Measurements from ENCODE around the gene MAP1B. TPM values are rescaled to one million over a fixed set of nuclear protein-coding genes. Genes with fewer than 3 reads are reported as not detected.

Gene MAP1B
- total and polyA plus RNA-seq, 2 of the 4 experiments (the other 2 are of a cell fraction) = 41.1 to 183 TPM

DNA sequence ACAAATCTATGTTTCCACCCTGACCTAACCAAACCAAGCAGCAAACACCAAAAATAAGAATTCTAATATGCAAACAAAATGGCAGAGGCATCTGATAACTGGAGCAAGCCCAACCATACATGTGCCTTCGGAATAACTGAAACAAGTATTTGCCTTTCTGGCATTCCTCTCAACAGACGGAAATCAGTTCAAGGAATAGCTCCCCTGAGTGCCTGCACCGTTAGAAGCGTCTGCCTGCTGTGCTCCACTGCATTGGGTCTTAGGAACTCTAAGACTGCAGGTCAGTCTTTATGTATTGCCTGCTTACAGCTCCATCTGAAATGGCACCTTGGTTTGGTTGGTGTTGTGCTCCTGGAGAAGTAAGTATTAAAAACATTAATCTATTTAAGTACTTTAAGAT lies 114.3 kb downstream of the MAP1B start:
- no peak overlapping the region for H2AK5ac ChIP-seq (ENCODE audit: low read depth, low read length)
- H3K9ac ChIP-seq (ENCODE audit: low read depth, low read length) = no peak overlapping the region
- H4K8ac ChIP-seq (ENCODE audit: low read depth in 2 of 2, low read length in 2 of 2) = no peak overlapping the region
- intact Hi-C loops (cut with micrococcal nuclease) (no loop called here), in situ Hi-C loops (cut with MboI; ENCODE audit: low sequenced_read_pairs) (no loop called here), dilution Hi-C loops (cut with HindIII; ENCODE audit: low sequenced_read_pairs, unreplicated experiment) (no loop called here)
- H4K5ac ChIP-seq (ENCODE audit: low read depth, low read length) = no peak overlapping the region
- H3K36me3 ChIP-seq (ENCODE audit: control insufficient read depth, insufficient read depth, low read length) = peaks cover 29% of the 10 kb centered on the region
- H3K27me3 ChIP-seq (ENCODE audit: control insufficient read depth, insufficient read depth, low read length) = no peaks in the 10 kb centered on the region
- ChIA-PET POLR2A (ENCODE audit: unreplicated experiment) (no interaction called here), CTCF (no interaction called here)
- H2BK120ac ChIP-seq (ENCODE audit: low read depth, low read length) = no peak overlapping the region
- H2AK9ac ChIP-seq (replicated peaks; ENCODE audit: low read depth, low read length, poor library complexity) = no peak overlapping the region
- 100% methylated on average over 1 of the region's 4 CpGs; no CpG with 5 or more reads in 1 of the 2 experiments for WGBS, 2 experiments (ENCODE audit: extremely low coverage in 2 of 2, insufficient read length in 1 of 2)
- DNase-seq (no peak), ATAC-seq (ENCODE audit: low read depth) (no peak)
- H3K27ac ChIP-seq (ENCODE audit: insufficient read depth, low read length) = no peak overlapping the region
- no peak overlapping the region for H2AFZ ChIP-seq (replicated peaks; ENCODE audit: low read length, poor library complexity)
- no peak overlapping the region for H3K56ac ChIP-seq (ENCODE audit: extremely low read depth, insufficient read depth, low read length)
- no peak overlapping the region for H3K23ac ChIP-seq (ENCODE audit: low read depth, low read length)
- H3K4me3 ChIP-seq (ENCODE audit: insufficient read depth, low read depth, low read length) = no peak overlapping the region
- no peak overlapping the region for H3K18ac ChIP-seq (ENCODE audit: low read depth, low read length)
- no peak overlapping the region for H2BK5ac ChIP-seq (ENCODE audit: low read depth, low read length, poor library complexity, severe bottlenecking)
- TF ChIP-seq FOS (IDR thresholded peaks at IDR 0.05; ENCODE audit: low read depth, low read length) = no peak
- no peak for TF ChIP-seq SMC3 (IDR thresholded peaks at IDR 0.05; ENCODE audit: low read depth, low read length)
- TF ChIP-seq MAZ (IDR thresholded peaks at IDR 0.05; ENCODE audit: borderline replicate concordance, low read depth, low read length) = no peak
- TF ChIP-seq, protein P1, sequence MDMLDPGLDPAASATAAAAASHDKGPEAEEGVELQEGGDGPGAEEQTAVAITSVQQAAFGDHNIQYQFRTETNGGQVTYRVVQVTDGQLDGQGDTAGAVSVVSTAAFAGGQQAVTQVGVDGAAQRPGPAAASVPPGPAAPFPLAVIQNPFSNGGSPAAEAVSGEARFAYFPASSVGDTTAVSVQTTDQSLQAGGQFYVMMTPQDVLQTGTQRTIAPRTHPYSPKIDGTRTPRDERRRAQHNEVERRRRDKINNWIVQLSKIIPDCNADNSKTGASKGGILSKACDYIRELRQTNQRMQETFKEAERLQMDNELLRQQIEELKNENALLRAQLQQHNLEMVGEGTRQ (IDR thresholded peaks at IDR 0.05; ENCODE audit: low read depth, low read length) = no peak
- TF ChIP-seq, protein P2, sequence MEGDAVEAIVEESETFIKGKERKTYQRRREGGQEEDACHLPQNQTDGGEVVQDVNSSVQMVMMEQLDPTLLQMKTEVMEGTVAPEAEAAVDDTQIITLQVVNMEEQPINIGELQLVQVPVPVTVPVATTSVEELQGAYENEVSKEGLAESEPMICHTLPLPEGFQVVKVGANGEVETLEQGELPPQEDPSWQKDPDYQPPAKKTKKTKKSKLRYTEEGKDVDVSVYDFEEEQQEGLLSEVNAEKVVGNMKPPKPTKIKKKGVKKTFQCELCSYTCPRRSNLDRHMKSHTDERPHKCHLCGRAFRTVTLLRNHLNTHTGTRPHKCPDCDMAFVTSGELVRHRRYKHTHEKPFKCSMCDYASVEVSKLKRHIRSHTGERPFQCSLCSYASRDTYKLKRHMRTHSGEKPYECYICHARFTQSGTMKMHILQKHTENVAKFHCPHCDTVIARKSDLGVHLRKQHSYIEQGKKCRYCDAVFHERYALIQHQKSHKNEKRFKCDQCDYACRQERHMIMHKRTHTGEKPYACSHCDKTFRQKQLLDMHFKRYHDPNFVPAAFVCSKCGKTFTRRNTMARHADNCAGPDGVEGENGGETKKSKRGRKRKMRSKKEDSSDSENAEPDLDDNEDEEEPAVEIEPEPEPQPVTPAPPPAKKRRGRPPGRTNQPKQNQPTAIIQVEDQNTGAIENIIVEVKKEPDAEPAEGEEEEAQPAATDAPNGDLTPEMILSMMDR (conservative IDR thresholded peaks at IDR 0.05; ENCODE audit: low read depth, low read length) = no peak
- TF ChIP-seq NFE2L2 (IDR thresholded peaks at IDR 0.05; ENCODE audit: low read depth, low read length) = no peak
- TF ChIP-seq, protein P3, sequence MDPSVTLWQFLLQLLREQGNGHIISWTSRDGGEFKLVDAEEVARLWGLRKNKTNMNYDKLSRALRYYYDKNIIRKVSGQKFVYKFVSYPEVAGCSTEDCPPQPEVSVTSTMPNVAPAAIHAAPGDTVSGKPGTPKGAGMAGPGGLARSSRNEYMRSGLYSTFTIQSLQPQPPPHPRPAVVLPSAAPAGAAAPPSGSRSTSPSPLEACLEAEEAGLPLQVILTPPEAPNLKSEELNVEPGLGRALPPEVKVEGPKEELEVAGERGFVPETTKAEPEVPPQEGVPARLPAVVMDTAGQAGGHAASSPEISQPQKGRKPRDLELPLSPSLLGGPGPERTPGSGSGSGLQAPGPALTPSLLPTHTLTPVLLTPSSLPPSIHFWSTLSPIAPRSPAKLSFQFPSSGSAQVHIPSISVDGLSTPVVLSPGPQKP (IDR thresholded peaks at IDR 0.05; ENCODE audit: borderline replicate concordance, low read depth, low read length) = no peak
- no peak for TF ChIP-seq MXI1 (IDR thresholded peaks at IDR 0.05; ENCODE audit: borderline replicate concordance, low read depth, low read length)
- H3K9me1 ChIP-seq (ENCODE audit: insufficient read depth, low read length) = peaks cover 5% of the 10 kb centered on the region
- H3K14ac ChIP-seq (replicated peaks; ENCODE audit: low read depth, low read length) = no peak overlapping the region
- H4K91ac ChIP-seq (ENCODE audit: insufficient read depth, low read depth, low read length) = no peak overlapping the region
- H3K9me3 ChIP-seq (ENCODE audit: control insufficient read depth, insufficient read depth, low read length) = no peaks in the 10 kb centered on the region
- H3K4ac ChIP-seq (ENCODE audit: low read depth, low read length) = no peak overlapping the region
- no TSS peak for BruUV-seq (replicated peaks)
- H3K4me1 ChIP-seq (ENCODE audit: control insufficient read depth, insufficient read depth, low read length) = peaks cover 3% of the 10 kb centered on the region
- no peak overlapping the region for H2BK20ac ChIP-seq (ENCODE audit: low read depth, low read length)
- 0 out of 2 replicates have a peak, but pooled peaks cover 3% of the 10 kb centered on the region for H4K20me1 ChIP-seq (ENCODE audit: insufficient read depth, low read length)
- H3K79me1 ChIP-seq (ENCODE audit: low read depth in 1 of 2, low read length in 2 of 2) = peaks cover 0 to 5% of the 10 kb centered on the region in 2 experiments; a peak in 1 of 4 replicates
- no peak overlapping the region for H3K4me2 ChIP-seq (ENCODE audit: low read depth, low read length)
- H2BK15ac ChIP-seq (ENCODE audit: low read depth, low read length) = no peak overlapping the region
